Right lobe of liver (tissue), 6 donors: Measurements from ENCODE around the gene EYA2. TPM values are rescaled to one million over a fixed set of nuclear protein-coding genes. Genes with fewer than 3 reads are reported as not detected.

Experiments used
- ATAC-seq, 4 donors: fragments of 200-7000 bp; cut with Tn5 transposase; one replicate each; pipeline ENCODE4 v1.9.1; 2020; ENCODE audit warnings: mild to moderate bottlenecking in 4 of 4, moderate library complexity in 4 of 4
- DNase-seq, 3 donors: peaks; one replicate each; pipeline ENCODE4 v3.0.0-alpha.2; 2020
- H3K27ac ChIP-seq, 3 donors: fragments of 200-600 bp; one replicate each; pipeline ENCODE4 v1.8.0; 2022
- H3K27me3 ChIP-seq, 2 donors: fragments of 200-600 bp; one replicate each; pipeline ENCODE4 v1.8.0; 2022
- H3K36me3 ChIP-seq, 4 donors: fragments of 200-600 bp; sonication (generic) in 1 of 4; one replicate each; pipeline versions ENCODE4 v1.5.1 to v1.8.0; 2017 to 2022; ENCODE audit warnings: control low read depth in 1 of 4
- H3K4me1 ChIP-seq, 4 donors: fragments of 200-600 bp; sonication (generic) in 1 of 4; one replicate each; pipeline versions ENCODE4 v1.5.1 to v1.8.0; 2017 to 2022; ENCODE audit warnings: control low read depth in 1 of 4
- H3K4me3 ChIP-seq, 3 donors: fragments of 200-600 bp; one replicate each; pipeline ENCODE4 v1.8.0; 2022
- H3K9me3 ChIP-seq, 4 donors: fragments of 200-600 bp; sonication (generic) in 1 of 4; one replicate each; pipeline versions ENCODE4 v1.5.1 to v1.8.0; 2017 to 2022; ENCODE audit warnings: control low read depth in 1 of 4
- POLR2A ChIP-seq: fragments of 450-650 bp; IDR thresholded peaks from one replicate; pipeline ENCODE4 v1.6.1; 2017; ENCODE audit warnings: antibody characterized with exemption, mild to moderate bottlenecking
- WGBS: methylation state at CpG from one replicate; pipeline ENCODE4 v1.1.6; 2018; ENCODE audit warnings: low coverage, low lambda C conversion rate; ENCODE audit not compliant: insufficient coverage; ENCODE audit errors: missing lambda C conversion rate; 5-methylcytosine and 5-hydroxymethylcytosine counted together
- intact Hi-C, 2 donors: fragments of 100-400 bp; cut with DNase I; formaldehyde crosslinking; loops; one replicate each; pipeline versions ENCODE4 v1.11.2 to v1.14.1; 2022
- total RNA-seq, 6 experiments: library from RNA; depleted of rRNA in 2 of 6; stranded (reverse); fragments of >200 nt in 2 of 6; fragmentation: NEBNext Ultra II Directional in 3 of 6; extraction: Animal tissue kit (Norgen Biotek cat#: 25700) in 3 of 6; gene quantifications; one replicate each; pipeline versions ENCODE4 v1.1.0 to v1.2.4, GENCODE V29; 2016 to 2023
- TF ChIP-seq, protein P1 (sequence below), 4 donors: fragments of 200-600 bp in 3 of 4; fragments of 450-650 bp in 1 of 4; IDR thresholded peaks; one replicate each; pipeline versions ENCODE4 v1.5.1 to v1.8.0; 2016 to 2022; ENCODE audit warnings: antibody characterized with exemption in 4 of 4, mild to moderate bottlenecking in 2 of 4
- donor health status: DM: no; HTN: yes; CAD: no.
- donor health status: DM: no; HTN: no; CAD: no.
- donor health status: DM: no; HTN: no; CAD: no.
- donor health status: DM: no; HTN: yes; CAD: no.
- donor health status: DM: no; HTN: yes; CAD: no.

The EYA2 gene
- total RNA-seq, 6 experiments from 2014 or later, result 0.12 to 3.0 (median 0.49) TPM

GRCh38 chr20:46948081-46948480 lies 53.4 kb downstream of the EYA2 start:
- no peaks in the 10 kb centered on the region for H3K36me3 ChIP-seq
- H3K9me3 ChIP-seq, result no peaks in the 10 kb centered on the region
- no peaks in the 10 kb centered on the region for H3K4me1 ChIP-seq
- H3K27me3 ChIP-seq, result no peaks in the 10 kb centered on the region
- TF ChIP-seq, protein P1, sequence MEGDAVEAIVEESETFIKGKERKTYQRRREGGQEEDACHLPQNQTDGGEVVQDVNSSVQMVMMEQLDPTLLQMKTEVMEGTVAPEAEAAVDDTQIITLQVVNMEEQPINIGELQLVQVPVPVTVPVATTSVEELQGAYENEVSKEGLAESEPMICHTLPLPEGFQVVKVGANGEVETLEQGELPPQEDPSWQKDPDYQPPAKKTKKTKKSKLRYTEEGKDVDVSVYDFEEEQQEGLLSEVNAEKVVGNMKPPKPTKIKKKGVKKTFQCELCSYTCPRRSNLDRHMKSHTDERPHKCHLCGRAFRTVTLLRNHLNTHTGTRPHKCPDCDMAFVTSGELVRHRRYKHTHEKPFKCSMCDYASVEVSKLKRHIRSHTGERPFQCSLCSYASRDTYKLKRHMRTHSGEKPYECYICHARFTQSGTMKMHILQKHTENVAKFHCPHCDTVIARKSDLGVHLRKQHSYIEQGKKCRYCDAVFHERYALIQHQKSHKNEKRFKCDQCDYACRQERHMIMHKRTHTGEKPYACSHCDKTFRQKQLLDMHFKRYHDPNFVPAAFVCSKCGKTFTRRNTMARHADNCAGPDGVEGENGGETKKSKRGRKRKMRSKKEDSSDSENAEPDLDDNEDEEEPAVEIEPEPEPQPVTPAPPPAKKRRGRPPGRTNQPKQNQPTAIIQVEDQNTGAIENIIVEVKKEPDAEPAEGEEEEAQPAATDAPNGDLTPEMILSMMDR (IDR thresholded peaks at IDR 0.05), result no peak
- TF ChIP-seq POLR2A, result no peak
- no peak for DNase-seq
- no peak for ATAC-seq
- no peak overlapping the region for H3K4me3 ChIP-seq
- intact Hi-C loops, result no loop called here
- 51% methylated on average over 3 of the region's 3 CpGs for WGBS
- H3K27ac ChIP-seq, result no peak overlapping the region

DNA sequence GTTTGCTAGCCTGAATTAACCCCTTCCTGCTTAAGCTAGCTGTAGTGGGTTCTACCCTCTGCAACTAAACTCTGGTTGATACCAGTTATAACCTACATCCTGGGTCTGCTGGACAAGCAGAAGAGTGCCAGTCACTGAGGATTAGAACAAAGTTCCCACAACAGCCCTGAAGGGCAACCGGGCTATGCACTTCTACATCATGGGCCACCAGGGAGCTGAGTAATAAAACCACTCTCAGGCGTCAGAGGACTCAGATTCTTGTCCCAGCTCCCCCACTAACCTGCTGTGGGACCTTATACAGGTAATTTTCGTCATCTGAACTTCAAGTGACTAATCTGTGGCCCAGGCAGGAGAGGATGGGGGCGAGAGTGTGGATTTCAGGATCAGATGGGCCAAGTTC lies 56.8 kb downstream of the EYA2 start:
- TF ChIP-seq, protein P1 (IDR thresholded peaks at IDR 0.05), result no peak
- no peak for TF ChIP-seq POLR2A
- WGBS, result 24% methylated on average over 3 of the region's 4 CpGs
- intact Hi-C loops, result no loop called here

DNA sequence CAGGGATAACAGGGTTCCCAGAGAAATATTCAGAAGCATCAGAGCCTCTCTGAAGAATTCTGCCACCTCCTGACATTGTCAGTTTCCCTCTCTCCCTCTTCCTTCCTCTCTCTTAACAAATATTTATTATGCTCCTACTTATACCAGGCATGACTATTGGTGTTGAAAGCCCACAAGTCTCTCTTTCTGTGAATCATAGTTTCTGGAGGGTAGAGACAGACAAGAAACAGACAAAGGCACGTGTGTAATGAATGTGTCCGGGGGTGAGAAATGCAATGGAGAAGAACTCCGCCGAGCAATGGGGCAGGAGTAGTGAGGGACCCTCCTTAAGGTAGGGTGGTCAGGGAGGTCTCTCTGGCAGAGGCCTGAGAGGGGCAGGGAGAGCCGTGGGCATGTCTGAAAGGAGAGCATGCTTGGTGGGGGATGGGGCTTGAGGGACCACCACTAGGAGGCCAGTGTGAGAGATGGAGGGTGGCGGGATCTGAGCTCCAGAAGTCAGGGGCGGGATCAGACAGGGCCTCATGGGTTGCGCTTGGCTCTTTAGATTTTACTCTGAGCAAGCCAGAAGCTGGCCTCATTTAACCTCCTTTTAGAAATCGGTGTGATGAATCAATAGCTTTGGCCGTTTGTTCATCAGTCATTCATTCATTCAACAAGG lies 57.3 kb downstream of the EYA2 start:
- TF ChIP-seq, protein P1 (IDR thresholded peaks at IDR 0.05), result no peak
- TF ChIP-seq POLR2A, result no peak
- ATAC-seq, result no peak
- no peak overlapping the region for H3K27ac ChIP-seq

More for the DNA sequence above, 56.8 kb downstream of the EYA2 start:
- Histone ChIP-seq H3K27me3 (no peaks in the 10 kb centered on the region), H3K4me1 (no peaks in the 10 kb centered on the region), H3K4me3 (no peak overlapping the region), H3K27ac (no peak overlapping the region), H3K36me3 (no peaks in the 10 kb centered on the region), H3K9me3 (no peaks in the 10 kb centered on the region)
- DNase-seq (no peak), ATAC-seq (no peak)

DNA sequence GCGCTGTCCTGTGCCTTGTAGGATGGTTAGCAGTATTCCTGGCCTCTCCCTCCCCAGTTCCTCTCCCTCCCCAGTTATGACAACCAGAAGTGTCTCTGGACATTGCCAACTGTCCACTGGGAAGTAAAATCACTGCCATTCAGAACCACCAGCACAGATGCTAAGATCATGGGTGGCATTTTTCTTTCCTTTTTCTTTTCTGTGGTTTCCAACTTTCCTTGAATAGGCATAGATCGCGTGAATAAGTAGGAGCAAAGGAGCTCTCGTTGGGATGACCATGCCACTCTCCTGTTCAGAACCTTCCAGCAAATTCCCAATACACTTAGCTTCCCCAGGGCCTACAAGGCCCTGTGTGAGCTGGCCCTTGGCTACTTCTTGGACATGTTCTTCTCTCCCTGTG lies 59.0 kb downstream of the EYA2 start:
- DNase-seq (no peak), ATAC-seq (no peak)
- WGBS, result 66% methylated on average over 4 of the region's 4 CpGs
- Histone ChIP-seq H3K27ac (no peak overlapping the region), H3K9me3 (no peaks in the 10 kb centered on the region), H3K4me3 (no peak overlapping the region), H3K36me3 (no peaks in the 10 kb centered on the region), H3K4me1 (no peaks in the 10 kb centered on the region), H3K27me3 (no peaks in the 10 kb centered on the region)
- TF ChIP-seq, protein P1 (IDR thresholded peaks at IDR 0.05), result no peak
- no peak for TF ChIP-seq POLR2A
- intact Hi-C loops, result no loop called here

More for the DNA sequence above, 57.3 kb downstream of the EYA2 start:
- Histone ChIP-seq H3K36me3 (no peaks in the 10 kb centered on the region), H3K27me3 (no peaks in the 10 kb centered on the region), H3K9me3 (no peaks in the 10 kb centered on the region), H3K4me1 (no peaks in the 10 kb centered on the region), H3K4me3 (no peak overlapping the region)
- WGBS, result 48% methylated on average over 6 of the region's 10 CpGs
- no peak for DNase-seq
- intact Hi-C loops, result no loop called here
